Chondrocyte (in vitro differentiated cells): ENCODE measurements around the gene PSMG4. TPM values are rescaled to one million over a fixed set of nuclear protein-coding genes. Genes with fewer than 3 reads are reported as not detected.

Source experiments
- DNase-seq: peaks from one replicate; pipeline ENCODE4 v3.0.0; 2021; ENCODE audit warnings: mixed read lengths, low spot score
- H3K27ac Mint-ChIP-seq: one replicate; pipeline ENCODE4 v1.8.0; 2021; ENCODE audit warnings: mild to moderate bottlenecking, moderate library complexity, mixed read lengths; ENCODE audit not compliant: unreplicated experiment
- H3K27me3 Mint-ChIP-seq: 2 replicates; pipeline ENCODE4 v1.8.0; 2021; ENCODE audit warnings: low read depth, mixed read lengths
- H3K36me3 Mint-ChIP-seq: 2 replicates; pipeline ENCODE4 v1.8.0; 2021; ENCODE audit warnings: low read depth, mixed read lengths
- H3K4me1 Mint-ChIP-seq: 2 replicates; pipeline ENCODE4 v1.8.0; 2021; ENCODE audit warnings: low read depth, mild to moderate bottlenecking, mixed read lengths
- H3K4me3 Mint-ChIP-seq: one replicate; pipeline ENCODE4 v1.8.0; 2021; ENCODE audit warnings: mild to moderate bottlenecking, moderate library complexity, mixed read lengths; ENCODE audit not compliant: unreplicated experiment
- H3K9me3 Mint-ChIP-seq: 2 replicates; pipeline ENCODE4 v1.8.0; 2021; ENCODE audit warnings: low read depth, mixed read lengths
- CTCF ChIP-seq: fragments of 200-600 bp; sonication (generic); IDR thresholded peaks from 2 replicates; pipeline ENCODE4 v1.5.0; 2021; ENCODE audit warnings: antibody characterized with exemption, mild to moderate bottlenecking, moderate library complexity
- total RNA-seq: library from RNA; stranded (reverse); gene quantifications from 3 replicates; pipeline ENCODE4 v1.2.1, GENCODE V29; 2021

The PSMG4 gene
- total RNA-seq, 1 donor from 2014 or later: 16.2 TPM

DNA sequence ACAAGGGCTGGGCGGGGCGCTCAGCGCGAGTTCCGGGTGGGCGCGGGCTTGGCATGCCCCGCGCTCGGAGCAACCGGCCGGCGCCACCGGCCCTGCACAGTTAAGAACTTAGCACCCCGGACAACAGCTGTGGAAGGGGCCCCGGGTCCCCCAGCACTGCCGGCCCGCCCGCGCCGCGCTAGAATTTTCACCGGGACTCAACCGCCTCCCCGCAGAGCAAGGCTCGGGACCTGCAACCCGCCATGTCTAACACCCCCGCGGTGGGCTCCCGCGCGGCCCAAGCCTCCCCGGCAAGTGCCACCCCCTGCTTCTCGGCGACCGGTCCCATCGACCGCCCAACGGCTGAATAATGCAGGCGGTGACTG, 5.2 kb upstream of the PSMG4 start:
- no peaks in the 10 kb centered on the region for H3K36me3 Mint-ChIP-seq

GRCh38 chr6:3258201-3258600, 546 bp upstream of the PSMG4 start:
- Mint-ChIP-seq H3K9me3 (peaks cover 4% of the 10 kb centered on the region), H3K36me3 (no peaks in the 10 kb centered on the region), H3K4me3 (peak overlapping the region; percentile 65), H3K27ac (no peak overlapping the region), H3K4me1 (peaks cover 30% of the 10 kb centered on the region), H3K27me3 (no peaks in the 10 kb centered on the region)
- TF ChIP-seq CTCF: no peak
- DNase-seq: no peak

More for the DNA sequence above, 5.2 kb upstream of the PSMG4 start:
- Mint-ChIP-seq H3K9me3 (peaks cover 4% of the 10 kb centered on the region), H3K4me1 (peaks cover 19% of the 10 kb centered on the region), H3K27me3 (no peaks in the 10 kb centered on the region), H3K4me3 (no peak overlapping the region), H3K27ac (no peak overlapping the region)
- no peak for DNase-seq
- no peak for TF ChIP-seq CTCF

DNA sequence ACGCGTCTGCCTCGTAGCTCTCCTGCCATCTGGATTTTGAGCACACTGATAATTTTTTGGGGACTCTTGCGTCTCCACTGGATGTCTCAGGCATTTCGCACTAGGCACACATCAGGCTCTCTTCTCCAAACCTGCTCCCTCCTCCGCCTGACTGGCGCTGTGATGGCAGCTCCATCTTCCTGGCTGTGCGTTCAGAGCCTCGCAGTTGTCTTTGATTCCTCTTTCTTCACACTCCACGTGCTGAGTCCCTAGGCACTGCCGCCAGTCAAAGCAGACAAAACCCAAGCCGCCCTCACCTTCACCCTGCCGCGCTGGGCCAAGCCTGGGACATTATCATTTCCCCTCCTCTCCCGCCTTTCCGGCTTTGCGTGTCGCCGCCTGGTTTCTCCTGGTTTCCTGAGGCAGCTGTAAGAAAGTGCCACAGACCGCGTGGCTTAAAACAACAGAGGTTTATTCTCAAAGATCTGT, 778 bp downstream of the PSMG4 start:
- Mint-ChIP-seq H3K27ac (peak overlapping the region; percentile 92), H3K9me3 (no peaks in the 10 kb centered on the region), H3K4me1 (peaks cover 34% of the 10 kb centered on the region), H3K27me3 (no peaks in the 10 kb centered on the region), H3K4me3 (peak overlapping the region; percentile 93), H3K36me3 (peaks cover 1% of the 10 kb centered on the region)
- peak; percentile 21 for TF ChIP-seq CTCF
- DNase-seq: no peak

GRCh38 chr6:3260296-3260695, 1.5 kb downstream of the PSMG4 start:
- H3K4me1 Mint-ChIP-seq: peaks cover 40% of the 10 kb centered on the region
- H3K27me3 Mint-ChIP-seq: no peaks in the 10 kb centered on the region
- TF ChIP-seq CTCF: no peak
- H3K4me3 Mint-ChIP-seq: peak overlapping the region; percentile 35
- H3K9me3 Mint-ChIP-seq: no peaks in the 10 kb centered on the region
- DNase-seq: no peak
- no peak overlapping the region for H3K27ac Mint-ChIP-seq
- H3K36me3 Mint-ChIP-seq: peaks cover 1% of the 10 kb centered on the region

DNA sequence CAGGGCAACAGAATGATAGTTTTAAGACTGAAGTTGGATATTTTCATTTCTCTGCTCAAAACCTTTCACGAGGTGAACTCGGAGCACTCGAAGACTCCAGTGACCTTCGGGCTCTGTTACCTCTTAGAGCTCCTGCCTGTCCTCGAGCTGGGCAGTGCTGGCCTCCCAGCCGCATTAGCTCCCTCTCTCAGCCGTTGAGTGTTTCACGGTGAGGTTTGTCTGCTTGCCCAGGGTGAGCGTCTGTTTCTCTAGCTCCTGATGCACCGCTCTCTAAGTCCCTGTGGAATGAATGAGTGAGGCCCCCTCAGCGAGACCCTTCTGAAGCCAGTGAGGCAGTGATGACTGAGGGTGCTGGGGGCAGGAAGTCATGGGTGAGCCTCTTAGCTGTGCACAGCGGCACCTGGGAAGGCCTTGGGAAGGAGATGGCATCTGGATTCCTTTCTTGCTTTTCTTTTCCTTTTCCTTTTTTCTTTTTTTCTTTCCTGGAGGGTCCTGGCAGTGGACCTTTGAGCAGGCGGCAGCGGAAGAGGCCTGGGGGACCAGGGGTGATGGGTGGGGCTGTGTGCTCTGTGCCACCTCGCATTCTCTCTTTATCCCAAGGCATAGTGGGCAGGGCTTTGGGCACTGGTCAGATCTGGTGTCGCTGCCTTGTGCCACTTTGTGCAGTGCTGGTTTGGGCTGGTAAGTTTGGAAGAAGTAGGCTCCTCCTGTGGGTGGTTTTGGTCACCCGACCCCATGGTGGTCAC, 2.2 kb downstream of the PSMG4 start:
- H3K27me3 Mint-ChIP-seq: no peaks in the 10 kb centered on the region
- H3K27ac Mint-ChIP-seq: peak overlapping the region; percentile 68
- H3K4me1 Mint-ChIP-seq: peaks cover 40% of the 10 kb centered on the region
- no peak for TF ChIP-seq CTCF
- peak overlapping the region; percentile 35 for H3K4me3 Mint-ChIP-seq
- no peaks in the 10 kb centered on the region for H3K9me3 Mint-ChIP-seq
- no peak for DNase-seq
- H3K36me3 Mint-ChIP-seq: peaks cover 1% of the 10 kb centered on the region
